IMR-90 (cell line): ENCODE data around the gene NBPF12. TPM values are rescaled to one million over a fixed set of nuclear protein-coding genes. Genes with fewer than 3 reads are reported as not detected.
"Not testable (repeated sequence)": the region's sequence is repeated elsewhere in the genome, so short reads cannot be mapped to it uniquely, and the experiment has no call there.

ENCODE experiments used
- ATAC-seq: fragments of 200-7000 bp; cut with Tn5 transposase; 2 replicates; pipeline ENCODE4 v1.9.1; 2020; ENCODE audit warnings: low read depth, mild to moderate bottlenecking, moderate library complexity
- BruUV-seq: library from RNA; stranded (reverse); fragments of 400-500 nt; replicated peaks from 2 replicates; lab custom pipeline; 2021; lab: Mats Ljungman, UMichigan
- CTCF ChIA-PET: fragments of 300-600 bp; formaldehyde crosslinking; extraction: SDS; loops from one replicate; lab custom pipeline; 2021; ENCODE audit warnings: antibody characterized with exemption; lab: Yijun Ruan, JAX
- POLR2A ChIA-PET: fragments of 300-600 bp; sonication (Branson Sonifier 250); formaldehyde crosslinking; loops from one replicate; lab custom pipeline; 2022; ENCODE audit warnings: antibody characterized with exemption; ENCODE audit not compliant: unreplicated experiment; lab: Charles Lee
- DNase-seq: peaks from one replicate; pipeline ENCODE4 v3.0.0; 2013
- H2AFZ ChIP-seq: replicated peaks from 2 replicates; pipeline ENCODE3; 2013; ENCODE audit warnings: low read length, mild to moderate bottlenecking; ENCODE audit not compliant: poor library complexity
- H2AK5ac ChIP-seq: 2 replicates; pipeline ENCODE4 v1.6.1; 2013; ENCODE audit warnings: low read depth, low read length, inconsistent platforms
- H2AK9ac ChIP-seq: replicated peaks from 2 replicates; pipeline ENCODE3; 2013; ENCODE audit warnings: mild to moderate bottlenecking, low read depth, low read length, moderate library complexity; ENCODE audit not compliant: poor library complexity
- H2BK120ac ChIP-seq: 2 replicates; pipeline ENCODE4 v1.6.1; 2013; ENCODE audit warnings: low read depth, low read length, inconsistent platforms
- H2BK15ac ChIP-seq: 3 replicates; pipeline ENCODE4 v1.6.1; 2013; ENCODE audit warnings: low read depth, low read length, inconsistent platforms
- H2BK20ac ChIP-seq: 2 replicates; pipeline ENCODE4 v1.6.1; 2013; ENCODE audit warnings: low read depth, mild to moderate bottlenecking, inconsistent platforms, low read length, moderate library complexity
- H2BK5ac ChIP-seq: 2 replicates; pipeline ENCODE4 v1.6.1; 2013; ENCODE audit warnings: mild to moderate bottlenecking, low read depth, low read length, inconsistent platforms; ENCODE audit not compliant: poor library complexity, severe bottlenecking
- H3K14ac ChIP-seq: replicated peaks from 2 replicates; pipeline ENCODE4 v1.6.1; 2013; ENCODE audit warnings: low read depth, low read length, inconsistent platforms
- H3K18ac ChIP-seq: 2 replicates; pipeline ENCODE4 v1.6.1; 2013; ENCODE audit warnings: low read depth, low read length, control low read depth
- H3K23ac ChIP-seq: 2 replicates; pipeline ENCODE4 v1.6.1; 2013; ENCODE audit warnings: low read depth, low read length, inconsistent platforms
- H3K27ac ChIP-seq: 2 replicates; pipeline ENCODE4 v1.5.1; 2013; ENCODE audit warnings: mild to moderate bottlenecking, control low read depth, low read length; ENCODE audit not compliant: insufficient read depth
- H3K27me3 ChIP-seq: 2 replicates; pipeline ENCODE4 v1.6.1; 2013; ENCODE audit warnings: low read length; ENCODE audit not compliant: control insufficient read depth, insufficient read depth
- H3K36me3 ChIP-seq: 2 replicates; pipeline ENCODE4 v1.6.1; 2013; ENCODE audit warnings: low read length, mixed read lengths; ENCODE audit not compliant: control insufficient read depth, insufficient read depth
- H3K4ac ChIP-seq: 2 replicates; pipeline ENCODE4 v1.6.1; 2013; ENCODE audit warnings: low read depth, low read length, inconsistent platforms
- H3K4me1 ChIP-seq: 2 replicates; pipeline ENCODE4 v1.6.1; 2013; ENCODE audit warnings: low read length, mixed read lengths; ENCODE audit not compliant: control insufficient read depth, insufficient read depth
- H3K4me2 ChIP-seq: 2 replicates; pipeline ENCODE4 v1.6.1; 2013; ENCODE audit warnings: low read depth, mild to moderate bottlenecking, control low read depth, low read length, moderate library complexity
- H3K4me3 ChIP-seq: 2 replicates; pipeline ENCODE4 v1.5.1; 2013; ENCODE audit warnings: low read depth, mild to moderate bottlenecking, control low read depth, low read length, moderate library complexity; ENCODE audit not compliant: insufficient read depth
- H3K56ac ChIP-seq: 2 replicates; pipeline ENCODE4 v1.6.1; 2013; ENCODE audit warnings: low read length, inconsistent platforms; ENCODE audit not compliant: insufficient read depth; ENCODE audit errors: extremely low read depth
- H3K79me1 ChIP-seq, 2 experiments: 2 replicates each; pipeline ENCODE4 v1.6.1; 2013; ENCODE audit warnings: low read length in 2 of 2, inconsistent platforms in 1 of 2, low read depth in 1 of 2
- H3K9ac ChIP-seq: 2 replicates; pipeline ENCODE4 v1.6.1; 2013; ENCODE audit warnings: low read depth, low read length, control low read depth
- H3K9me1 ChIP-seq: 2 replicates; pipeline ENCODE4 v1.6.1; 2013; ENCODE audit warnings: low read length, inconsistent platforms; ENCODE audit not compliant: insufficient read depth
- H3K9me3 ChIP-seq: 2 replicates; pipeline ENCODE4 v1.6.1; 2013; ENCODE audit warnings: low read length; ENCODE audit not compliant: control insufficient read depth, insufficient read depth
- H4K20me1 ChIP-seq: 2 replicates; pipeline ENCODE4 v1.6.1; 2013; ENCODE audit warnings: low read length, inconsistent platforms; ENCODE audit not compliant: insufficient read depth
- H4K5ac ChIP-seq: 2 replicates; pipeline ENCODE4 v1.6.1; 2013; ENCODE audit warnings: mild to moderate bottlenecking, low read depth, low read length, control low read depth
- H4K8ac ChIP-seq, 2 experiments: 2 replicates each; pipeline ENCODE4 v1.6.1; 2013; ENCODE audit warnings: low read depth in 2 of 2, low read length in 2 of 2, control low read depth in 1 of 2, inconsistent platforms in 1 of 2
- H4K91ac ChIP-seq: 2 replicates; pipeline ENCODE4 v1.6.1; 2013; ENCODE audit warnings: low read depth, low read length, inconsistent platforms; ENCODE audit not compliant: insufficient read depth
- WGBS, 2 experiments: methylation state at CpG; one replicate each; pipeline versions ENCODE4 v1.1.5 to v1.1.7; 2013; ENCODE audit warnings: missing lambda C conversion rate in 2 of 2; ENCODE audit not compliant: insufficient read length in 1 of 2; ENCODE audit errors: extremely low coverage in 2 of 2; 5-methylcytosine and 5-hydroxymethylcytosine counted together
- dilution Hi-C: fragments of 300-500 bp; cut with HindIII; formaldehyde crosslinking; loops from one replicate; pipeline ENCODE4 v1.14.3; 2018; ENCODE audit warnings: low sequenced_read_pairs; ENCODE audit not compliant: unreplicated experiment
- in situ Hi-C: fragments of 300-500 bp; cut with MboI; formaldehyde crosslinking; loops from 3 replicates; pipeline ENCODE4 v1.14.3; 2019; ENCODE audit warnings: low sequenced_read_pairs, inconsistent platforms, mixed read lengths
- intact Hi-C: fragments of 100-400 bp; cut with micrococcal nuclease; formaldehyde crosslinking; loops from 2 replicates; pipeline ENCODE4 v1.10.0; 2022
- polyA plus RNA-seq, 3 experiments: library from polyadenylated mRNA; depleted of rRNA; stranded (reverse); fragments of >200 nt; gene quantifications; 2 replicates each; pipeline ENCODE4 v1.2.3, GENCODE V29; 2012; ENCODE audit warnings: low replicate concordance in 1 of 3
- total RNA-seq: library from RNA; depleted of rRNA; stranded (reverse); fragments of >200 nt; gene quantifications from 2 replicates; pipeline ENCODE4 v1.2.3, GENCODE V29; 2012

NBPF12 gene
- total and polyA plus RNA-seq, 2 of the 4 experiments (the other 2 are of a cell fraction): 4.5 to 4.8 TPM

GRCh38 chr1:147008495-147008894 lies 70.4 kb downstream of the NBPF12 start:
- H2BK120ac ChIP-seq, POLR2A ChIA-PET, H4K91ac ChIP-seq, dilution Hi-C loops, H3K23ac ChIP-seq, H2AK9ac ChIP-seq, H3K9me1 ChIP-seq, H4K8ac ChIP-seq, H3K4me3 ChIP-seq, H3K14ac ChIP-seq, H3K79me1 ChIP-seq, H3K4me2 ChIP-seq, H4K20me1 ChIP-seq, H3K18ac ChIP-seq, intact Hi-C loops, in situ Hi-C loops, H3K4me1 ChIP-seq, H2BK5ac ChIP-seq, H2AFZ ChIP-seq, H3K27me3 ChIP-seq, CTCF ChIA-PET, H3K9me3 ChIP-seq, H3K9ac ChIP-seq, H4K5ac ChIP-seq, H3K4ac ChIP-seq, H3K56ac ChIP-seq, H2BK15ac ChIP-seq, DNase-seq, ATAC-seq, BruUV-seq, H2AK5ac ChIP-seq, H2BK20ac ChIP-seq, H3K27ac ChIP-seq, H3K36me3 ChIP-seq: not testable (repeated sequence)
- no CpG with 5 or more reads among the region's 1 CpG for WGBS, 2 experiments

GRCh38 chr1:147026975-147027374 lies 88.9 kb downstream of the NBPF12 start:
- H3K23ac ChIP-seq, H2BK120ac ChIP-seq, H4K20me1 ChIP-seq, H2AK9ac ChIP-seq, H3K4me1 ChIP-seq, H3K9me1 ChIP-seq, H3K4me2 ChIP-seq, H3K56ac ChIP-seq, H3K36me3 ChIP-seq, H3K9me3 ChIP-seq, H2AFZ ChIP-seq, H4K8ac ChIP-seq, ATAC-seq, H3K4ac ChIP-seq, H3K79me1 ChIP-seq, dilution Hi-C loops, intact Hi-C loops, H2AK5ac ChIP-seq, H2BK15ac ChIP-seq, POLR2A ChIA-PET, CTCF ChIA-PET, H3K18ac ChIP-seq, H2BK20ac ChIP-seq, H3K4me3 ChIP-seq, DNase-seq, H3K27me3 ChIP-seq, H4K5ac ChIP-seq, H3K9ac ChIP-seq, H2BK5ac ChIP-seq, in situ Hi-C loops, H3K14ac ChIP-seq, H3K27ac ChIP-seq, H4K91ac ChIP-seq, BruUV-seq: not testable (repeated sequence)
- no CpG with 5 or more reads among the region's 4 CpGs for WGBS, 2 experiments
